SU-DHL-6 (cell line): Measurements from ENCODE around the gene KLK2.

ENCODE experiments used
- EZH2phosphoT487 ChIP-seq: fragments of 200-600 bp; sonication (generic), shearing (Covaris generic); conservative IDR thresholded peaks from 2 replicates; pipeline ENCODE4 v1.6.1; 2018; ENCODE audit warnings: mild to moderate bottlenecking, antibody characterized with exemption, low read length, moderate library complexity, mixed read lengths
- TF ChIP-seq, protein P1 (sequence below): fragments of 200-600 bp; sonication (generic); IDR thresholded peaks from one replicate; pipeline ENCODE4 v1.5.1; 2017; ENCODE audit warnings: antibody characterized with exemption, mild to moderate bottlenecking, low read length, moderate library complexity; ENCODE audit not compliant: insufficient read depth, poor library complexity, severe bottlenecking

DNA sequence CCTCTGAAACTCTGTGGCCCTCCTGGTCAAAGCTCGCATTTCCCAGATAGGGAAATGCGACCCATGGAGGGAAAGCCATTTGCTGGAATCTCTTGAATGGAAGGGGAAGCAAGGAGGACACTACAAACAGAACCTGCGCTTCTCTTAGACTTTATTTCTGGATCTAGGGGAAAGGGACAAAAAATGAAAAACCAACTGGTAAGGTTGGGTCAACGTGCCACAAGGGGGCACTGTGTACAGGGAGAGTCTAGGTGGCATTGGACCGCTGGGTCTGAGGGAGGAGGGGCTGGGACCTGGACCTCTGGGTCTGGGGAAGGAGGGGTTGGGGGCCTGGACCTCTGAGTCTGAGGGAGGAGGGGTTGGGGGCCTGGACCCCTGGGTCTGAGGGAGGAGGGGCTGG, 33.0 kb downstream of the KLK2 start:
- TF ChIP-seq, protein P1, sequence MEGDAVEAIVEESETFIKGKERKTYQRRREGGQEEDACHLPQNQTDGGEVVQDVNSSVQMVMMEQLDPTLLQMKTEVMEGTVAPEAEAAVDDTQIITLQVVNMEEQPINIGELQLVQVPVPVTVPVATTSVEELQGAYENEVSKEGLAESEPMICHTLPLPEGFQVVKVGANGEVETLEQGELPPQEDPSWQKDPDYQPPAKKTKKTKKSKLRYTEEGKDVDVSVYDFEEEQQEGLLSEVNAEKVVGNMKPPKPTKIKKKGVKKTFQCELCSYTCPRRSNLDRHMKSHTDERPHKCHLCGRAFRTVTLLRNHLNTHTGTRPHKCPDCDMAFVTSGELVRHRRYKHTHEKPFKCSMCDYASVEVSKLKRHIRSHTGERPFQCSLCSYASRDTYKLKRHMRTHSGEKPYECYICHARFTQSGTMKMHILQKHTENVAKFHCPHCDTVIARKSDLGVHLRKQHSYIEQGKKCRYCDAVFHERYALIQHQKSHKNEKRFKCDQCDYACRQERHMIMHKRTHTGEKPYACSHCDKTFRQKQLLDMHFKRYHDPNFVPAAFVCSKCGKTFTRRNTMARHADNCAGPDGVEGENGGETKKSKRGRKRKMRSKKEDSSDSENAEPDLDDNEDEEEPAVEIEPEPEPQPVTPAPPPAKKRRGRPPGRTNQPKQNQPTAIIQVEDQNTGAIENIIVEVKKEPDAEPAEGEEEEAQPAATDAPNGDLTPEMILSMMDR = peak; percentile 59
- TF ChIP-seq EZH2phosphoT487 = no peak
